Measurements from ENCODE around the gene EPB42. TPM values are rescaled to one million over a fixed set of nuclear protein-coding genes. Genes with fewer than 3 reads are reported as not detected.
"Not testable (repeated sequence)": the region's sequence is repeated elsewhere in the genome, so short reads cannot be mapped to it uniquely, and the experiment has no call there.

The EPB42 gene
- total and polyA plus RNA-seq, 5 donors, result not detected

- Histone ChIP-seq H3K9me3 (ENCODE audit: control insufficient read depth, low read length) (no peaks in the 10 kb centered on the region), H3K4me1 (ENCODE audit: control insufficient read depth, insufficient read depth, low read length) (no peaks in the 10 kb centered on the region), H3K27ac (ENCODE audit: low read length) (no peak overlapping the region), H3K27me3 (ENCODE audit: control insufficient read depth, insufficient read depth) (no peaks in the 10 kb centered on the region), H3K4me3 (ENCODE audit: low read length) (no peak overlapping the region)
- intact Hi-C loops (cut with DNase I), result no loop called here
- 76% methylated on average over 7 of the region's 7 CpGs for WGBS
- ATAC-seq (no peak), DNase-seq (no peak)
Measured at GRCh38 chr15:43239732-43240491, 19.1 kb upstream of the EPB42 start.

GRCh38 chr15:43238671-43239131 is 17.9 kb upstream of the EPB42 start:
- 59% methylated on average over 10 of the region's 10 CpGs for WGBS
- Histone ChIP-seq H3K27ac (ENCODE audit: low read length) (no peak overlapping the region), H3K9me3 (ENCODE audit: control insufficient read depth, low read length) (no peaks in the 10 kb centered on the region), H3K4me1 (ENCODE audit: control insufficient read depth, insufficient read depth, low read length) (no peaks in the 10 kb centered on the region), H3K4me3 (ENCODE audit: low read length) (no peak overlapping the region), H3K27me3 (ENCODE audit: control insufficient read depth, insufficient read depth) (no peaks in the 10 kb centered on the region)
- intact Hi-C loops (cut with DNase I), result no loop called here
- ATAC-seq (no peak), DNase-seq (no peak)

- H3K27me3 ChIP-seq (ENCODE audit: control insufficient read depth, insufficient read depth), result no peaks in the 10 kb centered on the region
- no peaks in the 10 kb centered on the region for H3K4me1 ChIP-seq (ENCODE audit: control insufficient read depth, insufficient read depth, low read length)
- ATAC-seq (no peak), DNase-seq (no peak)
- no peaks in the 10 kb centered on the region for H3K9me3 ChIP-seq (ENCODE audit: control insufficient read depth, low read length)
- intact Hi-C loops (cut with DNase I), result no loop called here
- no peak overlapping the region for H3K4me3 ChIP-seq (ENCODE audit: low read length)
- WGBS, result 75% methylated on average over 9 of the region's 9 CpGs
- H3K27ac ChIP-seq (ENCODE audit: low read length), result no peak overlapping the region
Measured at GRCh38 chr15:43237842-43238470, 17.1 kb upstream of the EPB42 start.

- no peaks in the 10 kb centered on the region for H3K27me3 ChIP-seq (ENCODE audit: control insufficient read depth, insufficient read depth)
- ATAC-seq, result no peak
- no peak overlapping the region for H3K4me3 ChIP-seq (ENCODE audit: low read length)
- no peaks in the 10 kb centered on the region for H3K4me1 ChIP-seq (ENCODE audit: control insufficient read depth, insufficient read depth, low read length)
- intact Hi-C loops (cut with DNase I), result no loop called here
- H3K27ac ChIP-seq (ENCODE audit: low read length), result no peak overlapping the region
- no peaks in the 10 kb centered on the region for H3K9me3 ChIP-seq (ENCODE audit: control insufficient read depth, low read length)
- no peak for DNase-seq
- WGBS, result 90% methylated on average over 6 of the region's 6 CpGs
Measured at GRCh38 chr15:43235536-43235935, 14.7 kb upstream of the EPB42 start.

GRCh38 chr15:43232289-43232874 is 11.6 kb upstream of the EPB42 start:
- Histone ChIP-seq H3K4me3 (ENCODE audit: low read length) (no peak overlapping the region), H3K27ac (ENCODE audit: low read length) (no peak overlapping the region), H3K4me1 (ENCODE audit: control insufficient read depth, insufficient read depth, low read length) (no peaks in the 10 kb centered on the region), H3K27me3 (ENCODE audit: control insufficient read depth, insufficient read depth) (no peaks in the 10 kb centered on the region), H3K9me3 (ENCODE audit: control insufficient read depth, low read length) (no peaks in the 10 kb centered on the region)
- intact Hi-C loops (cut with DNase I), result no loop called here
- 85% methylated on average over 3 of the region's 3 CpGs for WGBS
- DNase-seq, result no peak
- no peak for ATAC-seq

- 35% methylated on average over 2 of the region's 2 CpGs for WGBS
- no peak for ATAC-seq
- Histone ChIP-seq H3K27me3 (ENCODE audit: control insufficient read depth, insufficient read depth) (no peaks in the 10 kb centered on the region), H3K4me3 (ENCODE audit: low read length) (no peak overlapping the region), H3K4me1 (ENCODE audit: control insufficient read depth, insufficient read depth, low read length) (no peaks in the 10 kb centered on the region), H3K9me3 (ENCODE audit: control insufficient read depth, low read length) (no peaks in the 10 kb centered on the region), H3K27ac (ENCODE audit: low read length) (no peak overlapping the region)
- DNase-seq, result no peak
- intact Hi-C loops (cut with DNase I), result no loop called here
Measured at GRCh38 chr15:43230640-43231115, 9.9 kb upstream of the EPB42 start.

GRCh38 chr15:43229977-43230376 is 9.2 kb upstream of the EPB42 start:
- WGBS, result 60% methylated on average over 5 of the region's 5 CpGs
- ATAC-seq, result peak; percentile 64 to 68

GRCh38 chr15:43226436-43227305 is 5.9 kb upstream of the EPB42 start:
- H3K4me1 ChIP-seq (ENCODE audit: control insufficient read depth, insufficient read depth, low read length), result no peaks in the 10 kb centered on the region
- WGBS, result 96% methylated on average over 57 of the region's 57 CpGs
- H3K27ac ChIP-seq (ENCODE audit: low read length), result no peak overlapping the region
- no peaks in the 10 kb centered on the region for H3K9me3 ChIP-seq (ENCODE audit: control insufficient read depth, low read length)
- no peak for ATAC-seq
- intact Hi-C loops (cut with DNase I), result loop anchor here in 1 of 4 donors (5.0 kb wide), 1 partner anchor 61 kb away; no protein-coding TSS in a partner anchor
- no peak overlapping the region for H3K4me3 ChIP-seq (ENCODE audit: low read length)
- no peak for DNase-seq
- H3K27me3 ChIP-seq (ENCODE audit: control insufficient read depth, insufficient read depth), result no peaks in the 10 kb centered on the region

More at GRCh38 chr15:43229977-43230376, 9.2 kb upstream of the EPB42 start:
- intact Hi-C loops (cut with DNase I), result loop anchor here in 1 of 4 donors (5.0 kb wide), 1 partner anchor 57 kb away; no protein-coding TSS in a partner anchor
- peak in 1 of 3 donors; percentile 55 for DNase-seq
- Histone ChIP-seq H3K4me3 (ENCODE audit: low read length) (no peak overlapping the region), H3K27me3 (ENCODE audit: control insufficient read depth, insufficient read depth) (no peaks in the 10 kb centered on the region), H3K27ac (ENCODE audit: low read length) (no peak overlapping the region), H3K4me1 (ENCODE audit: control insufficient read depth, insufficient read depth, low read length) (no peaks in the 10 kb centered on the region), H3K9me3 (ENCODE audit: control insufficient read depth, low read length) (no peaks in the 10 kb centered on the region)

- not testable (repeated sequence) for DNase-seq; H3K4me1 ChIP-seq (ENCODE audit: control insufficient read depth, insufficient read depth, low read length); H3K27me3 ChIP-seq (ENCODE audit: control insufficient read depth, insufficient read depth); H3K27ac ChIP-seq (ENCODE audit: low read length); H3K9me3 ChIP-seq (ENCODE audit: control insufficient read depth, low read length); ATAC-seq; H3K4me3 ChIP-seq (ENCODE audit: low read length)
- intact Hi-C loops (cut with DNase I), result loop anchor here in 3 of 4 donors (2.0 to 5.0 kb wide), 3 partner anchors 59 to 61 kb away; no protein-coding TSS in a partner anchor
- WGBS, result 88% methylated on average over 12 of the region's 12 CpGs
Measured at GRCh38 chr15:43225950-43226255, 5.1 kb upstream of the EPB42 start.

- WGBS, result 48% methylated on average over 16 of the region's 16 CpGs
- no peak for DNase-seq
- H3K4me1 ChIP-seq (ENCODE audit: control insufficient read depth, insufficient read depth, low read length), result no peaks in the 10 kb centered on the region
- H3K27me3 ChIP-seq (ENCODE audit: control insufficient read depth, insufficient read depth), result no peaks in the 10 kb centered on the region
- H3K9me3 ChIP-seq (ENCODE audit: control insufficient read depth, low read length), result no peaks in the 10 kb centered on the region
- no peak overlapping the region for H3K4me3 ChIP-seq (ENCODE audit: low read length)
- intact Hi-C loops (cut with DNase I), result loop anchor here in 3 of 4 donors (2.0 to 5.0 kb wide), 3 partner anchors 59 to 62 kb away; no protein-coding TSS in a partner anchor
- no peak overlapping the region for H3K27ac ChIP-seq (ENCODE audit: low read length)
- peak; percentile 84 to 85 for ATAC-seq
Measured at GRCh38 chr15:43225201-43225949, 4.6 kb upstream of the EPB42 start.

Measured in right cardiac atrium (tissue), 5 donors.